Ishikawa (cell line): ENCODE results near the gene EDARADD.

Source experiments
- CEBPB ChIP-seq: IDR thresholded peaks from 2 replicates; pipeline ENCODE4 v1.6.1; 2012
- CREB1 ChIP-seq: IDR thresholded peaks from 2 replicates; pipeline ENCODE4 v1.6.1; 2012; ENCODE audit warnings: low read depth
- EGR1 ChIP-seq: IDR thresholded peaks from 2 replicates; pipeline ENCODE4 v1.6.1; 2012
- EP300 ChIP-seq: IDR thresholded peaks from 2 replicates; pipeline ENCODE4 v1.6.1; 2012; ENCODE audit warnings: borderline replicate concordance
- FOXM1 ChIP-seq: IDR thresholded peaks from 2 replicates; pipeline ENCODE4 v1.6.1; 2012; ENCODE audit warnings: low read depth, borderline replicate concordance
- NFIC ChIP-seq: IDR thresholded peaks from 2 replicates; pipeline ENCODE4 v1.6.1; 2012
- RAD21 ChIP-seq: IDR thresholded peaks from 2 replicates; pipeline ENCODE4 v1.6.1; 2012; ENCODE audit warnings: low read depth
- REST ChIP-seq: IDR thresholded peaks from 2 replicates; pipeline ENCODE4 v1.6.1; 2012; ENCODE audit warnings: low read depth, mild to moderate bottlenecking
- TAF1 ChIP-seq: IDR thresholded peaks from 2 replicates; pipeline ENCODE4 v1.6.1; 2012; ENCODE audit warnings: low read depth, mild to moderate bottlenecking
- TCF12 ChIP-seq: IDR thresholded peaks from 2 replicates; pipeline ENCODE4 v1.6.1; 2012; ENCODE audit warnings: low read depth
- TEAD4 ChIP-seq: IDR thresholded peaks from 2 replicates; pipeline ENCODE4 v1.6.1; 2012
- YY1 ChIP-seq: IDR thresholded peaks from 2 replicates; pipeline ENCODE4 v1.6.1; 2012; ENCODE audit warnings: low read depth
- ZBTB7A ChIP-seq: IDR thresholded peaks from 2 replicates; pipeline ENCODE4 v1.6.1; 2012; ENCODE audit warnings: low read depth
- TF ChIP-seq, protein P1 (sequence below): IDR thresholded peaks from 2 replicates; pipeline ENCODE4 v1.6.1; 2012
- TF ChIP-seq, protein P2 (sequence below): IDR thresholded peaks from 2 replicates; pipeline ENCODE4 v1.6.1; 2012

The EDARADD gene

DNA sequence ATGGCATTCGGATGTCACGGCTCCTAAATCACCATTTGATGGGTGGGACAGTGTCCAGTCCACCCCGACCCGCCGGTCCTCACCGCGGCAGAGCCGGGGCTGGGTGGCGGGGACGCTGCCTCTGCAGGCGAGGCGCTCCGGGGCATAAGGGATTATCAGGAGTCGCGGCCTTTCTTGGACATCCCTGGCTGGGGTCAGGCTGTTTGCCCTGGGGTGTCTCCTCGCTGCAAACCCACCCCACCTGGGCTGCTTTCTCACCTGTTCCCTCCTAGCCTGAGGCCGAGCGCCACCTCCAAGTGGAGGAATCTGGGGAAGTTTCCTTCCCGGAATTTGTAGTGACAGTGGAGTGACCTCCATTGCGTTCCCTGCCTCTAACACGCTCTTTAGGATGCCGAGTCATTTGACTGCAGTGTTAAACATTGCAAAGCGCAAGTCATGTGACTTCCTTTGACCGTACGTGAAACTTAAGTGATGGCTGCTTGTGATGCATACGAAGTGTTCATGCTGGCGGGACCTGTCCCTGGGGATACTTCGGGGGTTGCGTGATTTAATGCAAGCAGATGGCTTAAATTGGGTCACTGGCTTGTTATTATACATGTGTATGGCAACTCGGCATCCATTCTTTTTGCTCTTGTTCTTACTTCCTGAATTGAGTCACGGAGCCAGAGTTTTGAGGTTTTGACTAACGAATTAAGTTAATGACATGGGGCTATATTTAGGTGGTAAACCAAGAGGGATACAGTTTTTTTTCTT, 130.2 kb downstream of the EDARADD start:
- TF ChIP-seq, protein P1, sequence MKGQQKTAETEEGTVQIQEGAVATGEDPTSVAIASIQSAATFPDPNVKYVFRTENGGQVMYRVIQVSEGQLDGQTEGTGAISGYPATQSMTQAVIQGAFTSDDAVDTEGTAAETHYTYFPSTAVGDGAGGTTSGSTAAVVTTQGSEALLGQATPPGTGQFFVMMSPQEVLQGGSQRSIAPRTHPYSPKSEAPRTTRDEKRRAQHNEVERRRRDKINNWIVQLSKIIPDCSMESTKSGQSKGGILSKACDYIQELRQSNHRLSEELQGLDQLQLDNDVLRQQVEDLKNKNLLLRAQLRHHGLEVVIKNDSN = peak; percentile 91
- peak; percentile 66; the same call in 1 of the 2 replicates for TF ChIP-seq YY1
- no peak for TF ChIP-seq CEBPB

DNA sequence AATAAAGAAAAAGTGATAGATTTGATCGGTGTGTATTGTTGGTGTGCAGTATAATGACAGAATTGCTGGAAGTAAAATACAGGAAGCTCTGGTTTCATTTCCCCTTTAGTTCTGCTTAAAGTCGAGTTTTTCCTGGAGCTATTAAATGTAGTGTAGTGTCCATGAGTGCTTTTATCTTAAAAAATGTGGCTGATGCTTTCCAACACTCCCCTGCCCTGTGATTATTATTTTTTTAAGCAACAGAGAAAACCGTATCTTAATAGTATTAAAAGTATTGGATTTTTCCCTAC, 130.8 kb downstream of the EDARADD start:
- TF ChIP-seq ZBTB7A = no peak
- TF ChIP-seq CREB1 = no peak
- TF ChIP-seq EGR1 = no peak
- TF ChIP-seq, protein P1 = no peak
- no peak for TF ChIP-seq FOXM1
- no peak for TF ChIP-seq NFIC
- no peak for TF ChIP-seq REST
- no peak for TF ChIP-seq TEAD4
- TF ChIP-seq EP300 = no peak
- no peak for TF ChIP-seq YY1
- TF ChIP-seq TCF12 = no peak
- no peak for TF ChIP-seq RAD21
- TF ChIP-seq TAF1 = no peak
- TF ChIP-seq, protein P2, sequence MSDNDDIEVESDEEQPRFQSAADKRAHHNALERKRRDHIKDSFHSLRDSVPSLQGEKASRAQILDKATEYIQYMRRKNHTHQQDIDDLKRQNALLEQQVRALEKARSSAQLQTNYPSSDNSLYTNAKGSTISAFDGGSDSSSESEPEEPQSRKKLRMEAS = no peak
- no peak for TF ChIP-seq CEBPB

GRCh38 chr1:236526079-236526478, 132.0 kb downstream of the EDARADD start:
- TF ChIP-seq REST (no peak), EGR1 (no peak), EP300 (no peak), FOXM1 (no peak), RAD21 (no peak), CREB1 (no peak), CEBPB (no peak), YY1 (no peak), TAF1 (no peak), TEAD4 (no peak), NFIC (no peak), TCF12 (no peak), ZBTB7A (no peak)
- TF ChIP-seq, protein P1 = no peak
- TF ChIP-seq, protein P2 = no peak

- TF ChIP-seq TCF12 (no peak), EGR1 (no peak), CEBPB (no peak), FOXM1 (no peak), TAF1 (no peak), YY1 (no peak)
These were observed 136.2 kb downstream of the EDARADD start for GRCh38 chr1:236530286-236530685.

GRCh38 chr1:236530959-236531358, 136.9 kb downstream of the EDARADD start:
- TF ChIP-seq EGR1 (no peak), RAD21 (no peak), ZBTB7A (no peak), EP300 (no peak), REST (no peak), NFIC (no peak), YY1 (no peak), TCF12 (no peak), CREB1 (no peak), CEBPB (no peak), FOXM1 (no peak), TEAD4 (no peak), TAF1 (no peak)
- TF ChIP-seq, protein P2 = no peak
- TF ChIP-seq, protein P1 = no peak
